Measurements from ENCODE around the gene ZNF687.

GRCh38 chr1:151281225-151281968, 702 bp upstream of the ZNF687 start:
- TF ChIP-seq, protein P1, sequence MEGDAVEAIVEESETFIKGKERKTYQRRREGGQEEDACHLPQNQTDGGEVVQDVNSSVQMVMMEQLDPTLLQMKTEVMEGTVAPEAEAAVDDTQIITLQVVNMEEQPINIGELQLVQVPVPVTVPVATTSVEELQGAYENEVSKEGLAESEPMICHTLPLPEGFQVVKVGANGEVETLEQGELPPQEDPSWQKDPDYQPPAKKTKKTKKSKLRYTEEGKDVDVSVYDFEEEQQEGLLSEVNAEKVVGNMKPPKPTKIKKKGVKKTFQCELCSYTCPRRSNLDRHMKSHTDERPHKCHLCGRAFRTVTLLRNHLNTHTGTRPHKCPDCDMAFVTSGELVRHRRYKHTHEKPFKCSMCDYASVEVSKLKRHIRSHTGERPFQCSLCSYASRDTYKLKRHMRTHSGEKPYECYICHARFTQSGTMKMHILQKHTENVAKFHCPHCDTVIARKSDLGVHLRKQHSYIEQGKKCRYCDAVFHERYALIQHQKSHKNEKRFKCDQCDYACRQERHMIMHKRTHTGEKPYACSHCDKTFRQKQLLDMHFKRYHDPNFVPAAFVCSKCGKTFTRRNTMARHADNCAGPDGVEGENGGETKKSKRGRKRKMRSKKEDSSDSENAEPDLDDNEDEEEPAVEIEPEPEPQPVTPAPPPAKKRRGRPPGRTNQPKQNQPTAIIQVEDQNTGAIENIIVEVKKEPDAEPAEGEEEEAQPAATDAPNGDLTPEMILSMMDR (IDR thresholded peaks at IDR 0.05; ENCODE audit: borderline replicate concordance, extremely low read depth, low read length, poor library complexity, severe bottlenecking) = peak; percentile 32
- TF ChIP-seq EZH2 (IDR thresholded peaks at IDR 0.05; ENCODE audit: borderline replicate concordance, low read depth, low read length, severe bottlenecking) = no peak
